Activated naive CD8-positive, alpha-beta T cell treated with anti-CD3 and anti-CD28 coated beads for 36 hours (primary cell): ENCODE measurements around the gene GNAI2. TPM values are rescaled to one million over a fixed set of nuclear protein-coding genes. Genes with fewer than 3 reads are reported as not detected.
A peak's percentile ranks its signal among the peaks of the same experiment; 100 is the strongest.
"Not testable (repeated sequence)": the region's sequence is repeated elsewhere in the genome, so short reads cannot be mapped to it uniquely, and the experiment has no call there.

Experiments
- DNase-seq: peaks from one replicate; pipeline ENCODE4 v3.0.0; 2021
- H3K27ac Mint-ChIP-seq: one replicate; pipeline ENCODE4 v1.8.0; 2022; ENCODE audit warnings: mild to moderate bottlenecking, moderate library complexity, mixed read lengths
- H3K27me3 Mint-ChIP-seq: one replicate; pipeline ENCODE4 v1.8.0; 2022; ENCODE audit warnings: mild to moderate bottlenecking, mixed read lengths
- H3K36me3 Mint-ChIP-seq: one replicate; pipeline ENCODE4 v1.8.0; 2021; ENCODE audit warnings: mild to moderate bottlenecking, mixed read lengths
- H3K4me1 Mint-ChIP-seq: one replicate; pipeline ENCODE4 v1.8.0; 2021; ENCODE audit warnings: mixed read lengths
- H3K4me3 Mint-ChIP-seq: one replicate; pipeline ENCODE4 v1.8.0; 2022; ENCODE audit warnings: mild to moderate bottlenecking, moderate library complexity, mixed read lengths
- H3K9me3 Mint-ChIP-seq: one replicate; pipeline ENCODE4 v1.8.0; 2022; ENCODE audit warnings: mixed read lengths
- total RNA-seq, 2 experiments: library from RNA; stranded (reverse); gene quantifications; one replicate each; pipeline ENCODE4 v1.2.3, GENCODE V29; 2021

Gene GNAI2
- total RNA-seq, 2 experiments from 2014 or later, result 211 to 217 TPM

DNA sequence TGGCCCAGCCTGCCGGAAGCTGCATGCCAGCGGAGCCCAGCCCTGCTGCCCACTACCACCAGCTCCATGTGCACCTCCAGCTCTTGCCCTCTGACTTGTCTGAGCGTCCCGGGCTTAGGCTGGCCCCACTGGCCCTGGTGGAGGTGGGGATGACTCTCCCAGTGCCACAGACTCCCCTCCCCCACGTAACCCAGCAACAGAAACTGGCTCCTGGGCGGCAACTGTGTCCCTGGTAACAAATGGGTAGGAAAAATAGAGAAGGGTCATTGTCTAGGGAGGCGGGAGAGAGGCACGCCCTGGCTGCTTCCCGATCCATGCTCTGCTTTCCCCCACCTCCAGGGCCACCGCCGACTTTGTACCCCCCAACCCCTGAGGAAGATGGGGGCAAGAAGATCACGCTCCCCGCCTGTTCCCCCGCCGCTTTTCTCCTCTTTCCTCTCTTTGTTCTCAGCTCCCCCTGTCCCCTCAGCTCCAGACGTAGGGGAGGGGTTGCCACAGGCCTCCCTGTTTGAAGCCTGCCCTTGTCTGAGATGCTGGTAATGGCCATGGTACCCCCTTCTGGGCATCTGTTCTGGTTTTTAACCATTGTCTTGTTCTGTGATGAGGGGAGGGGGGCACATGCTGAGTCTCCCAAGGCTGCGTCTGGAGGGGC is 22.2 kb downstream of the GNAI2 start:
- H3K27me3 Mint-ChIP-seq, result no peaks in the 10 kb centered on the region
- no peak for DNase-seq
- H3K4me3 Mint-ChIP-seq, result no peak overlapping the region
- H3K4me1 Mint-ChIP-seq, result peaks cover 7% of the 10 kb centered on the region
- peaks cover 18% of the 10 kb centered on the region for H3K36me3 Mint-ChIP-seq
- peak overlapping the region; percentile 42 for H3K27ac Mint-ChIP-seq
- no peaks in the 10 kb centered on the region for H3K9me3 Mint-ChIP-seq

DNA sequence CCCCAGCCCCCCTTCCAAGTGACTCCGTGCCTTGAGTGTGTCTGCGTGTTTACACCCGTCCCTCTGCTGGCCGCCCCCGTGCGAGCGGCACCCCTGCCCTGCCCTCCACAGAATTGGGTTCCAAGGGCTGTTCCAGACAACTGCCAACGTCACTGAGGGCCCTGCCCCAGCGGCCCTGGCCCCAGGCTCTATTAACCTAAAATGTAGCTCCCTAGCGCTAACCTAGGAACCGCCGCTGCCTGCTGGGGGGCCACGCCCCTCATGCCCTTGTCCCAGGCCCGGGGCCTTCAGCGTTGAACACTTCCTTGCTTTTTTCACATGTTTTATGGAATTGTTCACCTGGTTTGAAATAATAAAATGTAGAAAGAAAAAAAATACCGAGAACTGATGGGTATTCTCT is 23.0 kb downstream of the GNAI2 start:
- no peak for DNase-seq
- no peak overlapping the region for H3K27ac Mint-ChIP-seq
- peaks cover 16% of the 10 kb centered on the region for H3K36me3 Mint-ChIP-seq
- H3K4me1 Mint-ChIP-seq, result peaks cover 3% of the 10 kb centered on the region
- H3K27me3 Mint-ChIP-seq, result no peaks in the 10 kb centered on the region
- H3K9me3 Mint-ChIP-seq, result no peaks in the 10 kb centered on the region
- no peak overlapping the region for H3K4me3 Mint-ChIP-seq

DNA sequence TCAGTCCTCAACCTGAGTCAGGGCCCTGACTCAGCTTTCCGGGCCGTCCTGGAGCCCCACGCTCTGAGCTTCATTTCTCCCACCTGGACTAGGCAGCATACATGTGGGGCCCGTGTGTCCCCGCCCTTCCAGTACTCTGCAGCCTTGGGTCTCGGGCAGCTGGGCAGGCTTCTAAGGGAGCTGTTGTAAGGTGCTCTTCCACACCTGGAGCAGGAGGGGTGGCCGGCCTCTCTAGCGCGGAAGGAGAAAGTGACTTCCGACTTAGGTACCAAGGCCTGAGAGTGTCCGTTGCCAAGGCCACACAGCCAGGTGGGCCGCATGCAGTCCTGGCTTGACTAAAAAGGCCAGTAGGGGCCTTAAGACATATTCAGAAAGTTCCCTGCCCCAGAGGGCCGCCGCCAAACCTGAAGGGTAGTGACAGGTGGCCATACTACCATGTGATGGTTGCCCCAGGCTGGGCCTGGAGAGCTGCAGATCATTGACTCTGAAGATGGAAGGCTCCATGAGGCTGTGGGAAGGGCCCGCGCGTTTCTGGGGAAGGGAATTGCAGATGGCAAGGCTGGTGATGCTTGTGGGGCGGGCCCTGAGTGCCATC is 23.5 kb downstream of the GNAI2 start:
- DNase-seq, result no peak
- no peaks in the 10 kb centered on the region for H3K9me3 Mint-ChIP-seq
- peak overlapping the region; percentile 81 for H3K27ac Mint-ChIP-seq
- H3K4me1 Mint-ChIP-seq, result peaks cover 3% of the 10 kb centered on the region
- no peaks in the 10 kb centered on the region for H3K27me3 Mint-ChIP-seq
- peaks cover 16% of the 10 kb centered on the region for H3K36me3 Mint-ChIP-seq
- peak overlapping the region; percentile 76 for H3K4me3 Mint-ChIP-seq

DNA sequence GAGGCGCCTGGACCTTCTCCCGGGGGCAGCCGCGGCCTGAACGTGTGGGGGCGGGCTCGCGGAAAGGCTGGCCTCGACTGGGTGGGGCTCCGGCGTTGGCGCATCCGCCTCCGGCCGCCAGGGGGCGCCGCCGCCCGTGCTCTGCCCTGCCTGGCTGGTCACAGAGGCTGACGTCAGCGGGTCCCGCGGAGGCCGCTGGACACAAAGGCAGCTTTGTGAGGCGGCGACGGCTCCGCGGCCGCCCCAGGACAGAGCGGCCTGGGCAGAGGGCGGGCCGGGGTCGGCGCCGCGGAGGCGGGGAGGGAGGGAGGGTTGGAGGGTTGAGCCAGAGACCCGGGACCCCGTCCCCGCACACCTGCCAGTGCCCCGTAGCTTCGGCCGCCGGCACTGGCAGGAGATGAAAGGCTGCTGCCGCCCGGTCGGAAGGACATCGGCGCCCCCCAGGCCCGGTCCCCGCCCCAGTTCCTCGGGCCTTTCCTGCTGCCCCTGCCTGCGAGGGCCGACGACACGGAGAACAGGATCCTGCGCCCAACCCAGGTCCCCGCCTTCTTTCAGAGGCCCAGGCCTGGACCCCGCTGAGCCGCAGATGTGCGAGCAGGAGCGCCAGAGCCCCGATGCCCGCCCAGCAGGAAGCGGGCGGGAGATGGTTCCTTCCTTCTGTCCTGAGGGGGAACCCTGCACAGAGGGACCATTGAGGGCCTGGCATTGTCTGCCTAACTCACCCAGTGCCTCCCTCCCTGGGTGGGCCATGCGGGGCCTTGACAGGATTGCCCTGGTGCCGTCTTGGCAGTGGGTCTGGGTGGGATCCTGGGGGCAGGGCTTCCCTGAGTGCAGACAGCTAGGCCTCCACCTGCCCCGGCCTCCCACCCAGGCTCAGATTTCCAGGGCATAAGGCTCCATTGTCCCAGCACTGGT is 24.3 kb downstream of the GNAI2 start:
- H3K4me3 Mint-ChIP-seq, result peak overlapping the region; percentile 76
- H3K36me3 Mint-ChIP-seq, result peaks cover 16% of the 10 kb centered on the region
- no peaks in the 10 kb centered on the region for H3K9me3 Mint-ChIP-seq
- H3K27me3 Mint-ChIP-seq, result no peaks in the 10 kb centered on the region
- peak; percentile 92 for DNase-seq
- peak overlapping the region; percentile 81 for H3K27ac Mint-ChIP-seq
- H3K4me1 Mint-ChIP-seq, result peaks cover 3% of the 10 kb centered on the region

DNA sequence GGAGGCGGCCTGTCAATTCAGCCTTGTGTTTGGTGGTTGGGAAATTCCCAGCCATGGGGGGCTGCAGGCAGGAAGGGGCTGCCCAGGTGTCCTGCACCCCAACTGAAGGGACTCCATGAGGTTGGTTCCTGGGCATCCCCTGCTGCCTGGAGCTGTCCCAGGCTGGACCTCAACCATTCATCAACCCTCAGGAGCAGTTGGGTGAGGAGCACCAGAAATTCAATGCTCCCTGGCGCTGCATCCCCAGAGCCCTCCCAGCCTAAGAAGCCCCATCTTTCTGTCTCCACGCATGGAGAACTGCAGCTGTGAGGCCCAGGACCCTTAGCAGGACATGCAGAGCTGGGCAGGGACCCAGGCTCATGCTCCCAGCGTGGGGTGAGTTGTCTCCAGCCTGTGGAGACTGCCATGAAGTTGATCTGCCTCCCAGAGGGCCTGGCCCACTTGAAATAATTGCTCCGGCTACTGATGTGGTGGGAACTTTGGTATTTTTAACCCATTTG is 25.0 kb downstream of the GNAI2 start:
- no peak overlapping the region for H3K27ac Mint-ChIP-seq

DNA sequence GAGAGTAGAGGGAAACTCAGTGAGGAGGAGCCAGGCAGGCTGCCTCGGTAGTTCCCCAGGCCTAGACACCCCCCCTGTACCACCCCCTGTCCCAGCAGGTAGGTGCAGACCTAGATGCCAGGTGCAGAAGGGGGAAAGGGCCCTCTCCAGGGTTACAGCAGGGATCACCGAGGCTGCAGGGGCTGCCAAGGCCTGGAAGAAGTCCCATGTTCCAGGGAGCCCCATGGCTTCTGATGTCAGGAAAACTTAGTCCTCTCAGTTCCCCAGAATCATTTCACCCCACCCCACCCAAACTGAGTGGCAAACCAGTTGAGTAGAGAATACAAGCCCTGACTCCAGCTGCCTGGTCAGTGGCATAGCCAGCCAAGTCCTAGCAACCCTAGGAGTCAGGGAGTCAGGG is 25.5 kb downstream of the GNAI2 start:
- peaks cover 15% of the 10 kb centered on the region for H3K36me3 Mint-ChIP-seq
- peaks cover 3% of the 10 kb centered on the region for H3K4me1 Mint-ChIP-seq
- no peak for DNase-seq
- H3K4me3 Mint-ChIP-seq, result no peak overlapping the region
- H3K9me3 Mint-ChIP-seq, result no peaks in the 10 kb centered on the region
- H3K27ac Mint-ChIP-seq, result no peak overlapping the region
- peaks cover 5% of the 10 kb centered on the region for H3K27me3 Mint-ChIP-seq

More for the DNA sequence above, 25.0 kb downstream of the GNAI2 start:
- Mint-ChIP-seq H3K4me1 (peaks cover 3% of the 10 kb centered on the region), H3K9me3 (no peaks in the 10 kb centered on the region), H3K36me3 (peaks cover 16% of the 10 kb centered on the region), H3K4me3 (peak overlapping the region; percentile 66), H3K27me3 (peaks cover 4% of the 10 kb centered on the region)
- no peak for DNase-seq

DNA sequence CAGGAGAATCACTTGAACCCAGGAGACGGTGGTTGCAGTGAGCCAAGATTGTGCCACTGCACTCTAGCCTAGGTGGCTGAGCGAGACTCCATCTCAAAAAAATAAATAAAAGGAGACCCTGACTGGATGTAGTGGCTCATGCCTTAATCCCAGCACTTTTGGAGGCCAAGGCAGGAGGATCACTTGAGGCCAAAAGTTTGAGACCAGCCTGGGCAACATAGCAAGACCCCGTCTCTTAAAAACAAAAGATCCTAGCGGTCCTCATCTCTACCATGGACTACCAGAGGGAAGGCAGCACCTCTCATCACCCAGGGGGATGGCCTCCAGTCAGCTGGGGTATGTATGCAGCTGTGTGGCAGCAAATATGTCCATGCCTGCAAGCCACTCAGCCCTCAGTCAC is 26.2 kb downstream of the GNAI2 start:
- H3K4me3 Mint-ChIP-seq, H3K9me3 Mint-ChIP-seq, H3K27ac Mint-ChIP-seq, H3K4me1 Mint-ChIP-seq, H3K36me3 Mint-ChIP-seq, DNase-seq: not testable (repeated sequence)
- H3K27me3 Mint-ChIP-seq, result peaks cover 11% of the 10 kb centered on the region

DNA sequence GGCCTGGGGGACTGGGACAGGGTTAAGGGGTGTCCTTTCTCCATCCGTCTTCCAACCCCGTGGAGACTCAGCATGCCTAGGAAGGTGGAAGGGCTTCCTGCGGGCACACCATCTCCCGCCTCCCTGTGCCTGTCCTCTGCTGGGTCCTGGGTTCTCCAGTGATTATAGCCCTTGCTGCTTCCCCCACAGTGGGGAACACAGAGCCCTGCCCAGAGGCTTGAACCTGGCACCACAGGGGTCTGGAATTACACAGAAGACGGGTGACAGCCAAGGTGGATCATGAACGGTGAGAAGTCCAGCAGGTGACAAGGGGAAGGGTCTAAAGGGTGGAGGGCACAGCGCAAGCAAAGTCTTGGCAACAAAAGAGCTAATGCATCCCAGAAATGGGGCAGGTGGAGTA is 26.8 kb downstream of the GNAI2 start:
- Mint-ChIP-seq H3K27me3 (peaks cover 14% of the 10 kb centered on the region), H3K9me3 (no peaks in the 10 kb centered on the region), H3K36me3 (peaks cover 4% of the 10 kb centered on the region), H3K27ac (no peak overlapping the region), H3K4me1 (peaks cover 3% of the 10 kb centered on the region), H3K4me3 (no peak overlapping the region)
- no peak for DNase-seq

DNA sequence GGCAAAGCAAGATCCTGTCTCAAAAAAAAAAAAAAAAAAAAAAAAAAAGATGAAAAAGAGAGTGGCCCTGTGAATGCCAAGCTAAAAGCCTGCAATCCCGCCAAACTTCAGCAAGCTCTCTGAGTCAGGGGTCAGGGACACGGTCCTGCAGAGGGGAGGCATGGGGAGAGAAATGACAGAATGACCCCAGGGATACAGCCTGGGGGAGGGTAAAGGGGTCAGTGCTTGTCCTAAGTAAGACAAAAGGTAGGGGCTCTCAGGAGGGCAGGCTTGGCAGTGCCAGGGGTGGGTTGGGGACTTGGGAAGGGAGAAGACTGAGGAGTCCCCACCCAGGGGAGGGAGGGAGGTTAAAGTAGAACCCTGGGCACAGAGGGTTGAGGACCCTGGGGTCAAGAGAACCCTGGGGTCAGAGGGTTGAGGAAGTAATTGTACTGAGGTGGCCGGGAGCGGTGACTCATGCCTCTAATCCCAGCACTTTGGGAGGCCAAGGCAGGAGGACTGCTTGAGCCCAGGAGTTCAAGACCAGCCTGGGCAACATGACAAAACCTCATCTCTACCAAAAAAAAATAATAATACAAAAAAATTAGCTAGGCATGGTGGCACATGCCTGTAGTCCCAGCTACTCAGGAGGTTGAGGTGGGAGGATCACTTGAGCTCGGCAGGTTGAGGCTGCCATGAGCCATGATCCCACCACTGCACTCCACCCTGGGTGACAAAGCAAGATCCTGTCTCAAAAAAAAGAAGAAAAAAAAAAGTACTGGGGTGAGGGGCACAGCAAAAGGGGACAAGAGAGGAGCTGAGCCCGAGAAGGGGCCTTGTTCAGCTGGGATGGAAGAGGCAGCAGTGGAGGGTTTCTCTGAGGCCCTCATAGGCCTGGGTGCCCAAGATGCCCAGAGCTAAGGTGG is 27.7 kb downstream of the GNAI2 start:
- Mint-ChIP-seq H3K27ac (no peak overlapping the region), H3K36me3 (no peaks in the 10 kb centered on the region), H3K27me3 (peaks cover 20% of the 10 kb centered on the region), H3K4me1 (peaks cover 3% of the 10 kb centered on the region), H3K4me3 (no peak overlapping the region), H3K9me3 (no peaks in the 10 kb centered on the region)
- DNase-seq, result no peak

DNA sequence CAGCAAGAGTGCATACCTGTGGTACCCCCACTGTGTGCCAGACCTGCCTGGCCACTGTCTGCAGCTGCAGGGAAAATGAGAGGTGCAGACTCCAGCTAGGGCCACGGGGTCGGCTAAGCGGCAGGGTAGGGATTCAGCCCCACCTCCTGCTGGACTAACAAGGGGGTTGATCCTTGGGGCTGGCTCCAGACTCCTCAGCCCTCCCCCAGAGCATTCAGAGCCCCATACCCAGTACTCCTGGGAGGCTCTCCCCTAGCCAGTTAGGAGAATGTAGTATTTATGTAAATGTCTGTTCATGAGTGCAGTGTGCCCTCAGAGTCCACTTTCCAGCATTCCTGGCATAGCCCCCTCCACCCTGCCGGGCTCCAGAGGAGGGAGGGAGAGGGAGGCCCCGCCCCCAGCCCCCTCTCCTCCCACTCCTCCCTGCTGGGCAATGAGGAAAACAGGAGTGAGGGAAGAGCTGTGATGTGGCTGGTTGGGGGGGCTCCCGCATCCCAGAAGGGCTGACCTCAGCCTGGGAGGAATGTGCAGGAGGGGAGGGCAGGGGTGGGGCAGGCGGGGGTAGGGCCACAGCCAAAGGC is 28.5 kb downstream of the GNAI2 start:
- Mint-ChIP-seq H3K4me1 (peaks cover 3% of the 10 kb centered on the region), H3K4me3 (no peak overlapping the region), H3K9me3 (no peaks in the 10 kb centered on the region), H3K27me3 (peaks cover 20% of the 10 kb centered on the region), H3K36me3 (no peaks in the 10 kb centered on the region), H3K27ac (no peak overlapping the region)
- DNase-seq, result no peak

DNA sequence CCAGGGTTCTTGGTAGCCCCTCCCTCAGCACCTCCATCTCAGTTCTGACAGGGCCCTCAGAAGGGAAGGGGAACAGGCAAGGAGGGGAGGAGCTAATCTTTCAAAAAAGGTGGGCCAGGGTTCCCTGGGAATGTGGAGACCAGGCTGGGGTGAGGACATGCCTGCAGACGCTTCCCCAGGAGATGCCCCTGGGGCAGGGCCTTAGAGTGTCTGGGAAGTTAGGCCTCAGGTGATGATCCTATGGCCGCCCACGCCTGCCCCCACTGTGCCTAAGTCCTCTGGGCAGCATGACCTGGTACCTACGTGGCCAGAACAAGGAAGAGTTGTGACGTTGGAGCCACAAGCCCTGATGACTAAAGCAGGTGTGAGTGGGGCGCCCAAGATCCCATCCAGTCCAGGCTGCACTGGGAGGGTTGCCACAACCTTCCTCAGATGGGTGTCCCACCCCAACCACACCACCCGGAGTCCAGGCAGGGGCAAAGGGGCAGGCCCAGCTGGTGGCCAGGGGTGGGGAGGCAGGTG is 29.0 kb downstream of the GNAI2 start:
- Mint-ChIP-seq H3K4me3 (no peak overlapping the region), H3K27me3 (peaks cover 20% of the 10 kb centered on the region), H3K4me1 (no peaks in the 10 kb centered on the region), H3K9me3 (no peaks in the 10 kb centered on the region), H3K36me3 (no peaks in the 10 kb centered on the region), H3K27ac (no peak overlapping the region)
- no peak for DNase-seq

DNA sequence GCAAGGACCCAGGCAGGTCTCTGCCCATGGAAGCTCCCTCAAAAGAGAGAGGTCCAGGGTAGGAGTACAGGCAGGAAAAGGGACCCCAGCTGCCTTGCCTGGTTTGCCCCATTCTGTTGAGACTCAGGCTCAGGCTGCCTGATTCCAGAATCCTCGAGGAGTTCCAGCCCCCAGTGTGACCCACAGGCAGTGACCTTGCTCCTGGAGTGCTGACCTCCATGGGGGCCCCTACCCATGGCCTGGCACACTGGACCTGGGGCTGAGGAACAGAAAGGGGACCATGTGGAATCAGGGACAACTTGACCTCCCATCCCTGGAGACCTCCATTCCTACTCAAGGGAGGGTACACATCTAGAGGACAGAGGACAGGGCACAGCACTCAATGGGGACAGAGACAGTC is 29.6 kb downstream of the GNAI2 start:
- Mint-ChIP-seq H3K27me3 (peaks cover 20% of the 10 kb centered on the region), H3K36me3 (no peaks in the 10 kb centered on the region), H3K9me3 (no peaks in the 10 kb centered on the region), H3K4me1 (no peaks in the 10 kb centered on the region), H3K27ac (no peak overlapping the region), H3K4me3 (no peak overlapping the region)
- no peak for DNase-seq

DNA sequence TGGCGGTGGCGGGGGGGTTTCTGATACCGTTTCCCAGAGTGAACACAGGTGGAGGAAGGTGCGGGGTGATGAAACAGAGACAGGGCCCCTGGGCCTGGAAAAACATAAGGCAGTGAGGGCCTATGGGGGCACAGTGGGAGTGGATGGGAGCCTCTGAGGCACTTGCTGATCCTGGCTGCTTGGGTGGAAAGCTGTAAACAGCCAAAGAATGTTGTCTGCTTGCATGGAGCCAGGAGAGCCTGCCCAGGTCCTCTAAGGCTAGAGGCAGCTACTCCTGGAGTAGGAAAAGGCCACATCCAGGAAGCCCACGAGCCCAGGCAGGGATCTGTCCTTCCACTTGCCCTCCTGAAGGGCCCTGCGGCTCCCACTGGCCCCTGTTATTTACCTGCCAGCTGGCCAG is 30.0 kb downstream of the GNAI2 start:
- no peak for DNase-seq
- Mint-ChIP-seq H3K9me3 (no peaks in the 10 kb centered on the region), H3K27ac (no peak overlapping the region), H3K4me3 (no peak overlapping the region), H3K27me3 (peaks cover 20% of the 10 kb centered on the region), H3K4me1 (no peaks in the 10 kb centered on the region), H3K36me3 (no peaks in the 10 kb centered on the region)

DNA sequence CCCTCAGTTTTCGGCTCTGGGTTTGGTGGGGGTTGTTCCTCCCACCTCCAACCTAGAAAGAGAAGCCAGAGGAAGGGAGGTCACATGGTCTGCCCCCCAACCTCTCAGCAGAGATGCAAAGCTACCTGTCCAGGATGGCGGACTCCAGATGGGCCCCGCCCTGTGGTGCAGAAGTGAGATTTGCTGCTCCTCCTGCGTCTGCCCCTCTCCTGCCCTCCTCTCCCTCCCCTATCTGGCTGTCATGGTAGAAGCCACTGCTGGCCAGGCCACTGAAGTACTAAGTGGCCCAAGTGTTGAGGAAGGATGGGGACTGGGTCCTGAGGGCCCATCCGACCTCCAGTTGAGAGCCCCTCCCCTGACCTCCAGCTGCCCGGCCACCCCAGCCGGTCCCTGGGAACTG is 30.8 kb downstream of the GNAI2 start:
- Mint-ChIP-seq H3K27ac (no peak overlapping the region), H3K36me3 (no peaks in the 10 kb centered on the region), H3K4me3 (no peak overlapping the region), H3K4me1 (peaks cover 4% of the 10 kb centered on the region), H3K9me3 (no peaks in the 10 kb centered on the region), H3K27me3 (peaks cover 26% of the 10 kb centered on the region)
- DNase-seq, result no peak
